Ishikawa (cell line): ENCODE measurements around the gene SNX11.

Experiments used
- CREB1 ChIP-seq: IDR thresholded peaks from 2 replicates; pipeline ENCODE4 v1.6.1; 2012; ENCODE audit warnings: low read depth
- EGR1 ChIP-seq: IDR thresholded peaks from 2 replicates; pipeline ENCODE4 v1.6.1; 2012
- EP300 ChIP-seq: IDR thresholded peaks from 2 replicates; pipeline ENCODE4 v1.6.1; 2012; ENCODE audit warnings: borderline replicate concordance
- NFIC ChIP-seq: IDR thresholded peaks from 2 replicates; pipeline ENCODE4 v1.6.1; 2012
- RAD21 ChIP-seq: IDR thresholded peaks from 2 replicates; pipeline ENCODE4 v1.6.1; 2012; ENCODE audit warnings: low read depth
- TAF1 ChIP-seq: IDR thresholded peaks from 2 replicates; pipeline ENCODE4 v1.6.1; 2012; ENCODE audit warnings: low read depth, mild to moderate bottlenecking
- TCF12 ChIP-seq: IDR thresholded peaks from 2 replicates; pipeline ENCODE4 v1.6.1; 2012; ENCODE audit warnings: low read depth
- TEAD4 ChIP-seq: IDR thresholded peaks from 2 replicates; pipeline ENCODE4 v1.6.1; 2012
- YY1 ChIP-seq: IDR thresholded peaks from 2 replicates; pipeline ENCODE4 v1.6.1; 2012; ENCODE audit warnings: low read depth
- TF ChIP-seq, protein P1 (sequence below): IDR thresholded peaks from 2 replicates; pipeline ENCODE4 v1.6.1; 2012; ENCODE audit warnings: low read depth, mild to moderate bottlenecking
- TF ChIP-seq, protein P2 (sequence below): IDR thresholded peaks from 2 replicates; pipeline ENCODE4 v1.6.1; 2012

DNA sequence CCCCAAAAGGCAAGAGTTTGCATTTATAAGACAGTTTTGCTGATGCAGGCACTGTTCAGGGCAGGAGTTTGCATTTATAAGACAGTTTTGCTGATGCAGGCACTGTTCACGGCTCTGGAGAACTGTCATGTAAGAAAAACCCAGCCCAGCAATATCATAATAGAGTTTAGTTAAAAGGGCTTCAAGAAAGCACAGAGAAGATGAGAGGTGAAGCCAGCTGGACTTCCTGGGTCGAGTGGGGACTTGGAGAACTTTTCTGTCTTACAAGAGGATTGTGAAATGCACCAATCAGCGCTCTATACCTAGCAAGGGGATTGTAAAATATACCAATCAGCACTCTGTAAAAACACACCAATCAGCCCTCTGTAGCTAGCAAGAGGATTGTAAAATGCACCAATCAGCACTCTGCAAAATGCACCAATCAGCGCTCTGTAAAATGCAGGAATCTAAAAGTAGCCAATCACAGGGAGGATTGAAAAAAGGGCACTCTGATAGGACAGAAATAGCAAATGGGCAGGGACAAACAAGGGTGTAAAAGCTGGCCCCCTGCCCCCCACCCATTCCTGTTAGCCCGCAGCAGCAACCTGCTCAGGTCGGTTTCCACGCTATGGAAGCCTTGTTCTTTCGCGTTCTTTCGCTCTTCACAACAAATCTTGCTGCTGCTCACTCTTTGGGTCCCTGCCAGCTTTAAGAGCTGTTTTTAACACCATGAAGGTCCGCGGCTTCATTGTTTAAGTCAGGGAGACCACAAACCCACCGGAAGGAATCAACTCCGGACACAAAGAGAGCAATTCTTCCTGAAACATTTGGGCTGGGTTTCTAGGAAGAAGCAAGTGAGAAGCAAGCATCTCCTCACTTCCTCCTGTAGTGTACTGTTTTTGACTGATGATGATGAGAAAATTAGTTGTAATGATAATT lies 4.5 kb upstream of the SNX11 start:
- TF ChIP-seq, protein P1, sequence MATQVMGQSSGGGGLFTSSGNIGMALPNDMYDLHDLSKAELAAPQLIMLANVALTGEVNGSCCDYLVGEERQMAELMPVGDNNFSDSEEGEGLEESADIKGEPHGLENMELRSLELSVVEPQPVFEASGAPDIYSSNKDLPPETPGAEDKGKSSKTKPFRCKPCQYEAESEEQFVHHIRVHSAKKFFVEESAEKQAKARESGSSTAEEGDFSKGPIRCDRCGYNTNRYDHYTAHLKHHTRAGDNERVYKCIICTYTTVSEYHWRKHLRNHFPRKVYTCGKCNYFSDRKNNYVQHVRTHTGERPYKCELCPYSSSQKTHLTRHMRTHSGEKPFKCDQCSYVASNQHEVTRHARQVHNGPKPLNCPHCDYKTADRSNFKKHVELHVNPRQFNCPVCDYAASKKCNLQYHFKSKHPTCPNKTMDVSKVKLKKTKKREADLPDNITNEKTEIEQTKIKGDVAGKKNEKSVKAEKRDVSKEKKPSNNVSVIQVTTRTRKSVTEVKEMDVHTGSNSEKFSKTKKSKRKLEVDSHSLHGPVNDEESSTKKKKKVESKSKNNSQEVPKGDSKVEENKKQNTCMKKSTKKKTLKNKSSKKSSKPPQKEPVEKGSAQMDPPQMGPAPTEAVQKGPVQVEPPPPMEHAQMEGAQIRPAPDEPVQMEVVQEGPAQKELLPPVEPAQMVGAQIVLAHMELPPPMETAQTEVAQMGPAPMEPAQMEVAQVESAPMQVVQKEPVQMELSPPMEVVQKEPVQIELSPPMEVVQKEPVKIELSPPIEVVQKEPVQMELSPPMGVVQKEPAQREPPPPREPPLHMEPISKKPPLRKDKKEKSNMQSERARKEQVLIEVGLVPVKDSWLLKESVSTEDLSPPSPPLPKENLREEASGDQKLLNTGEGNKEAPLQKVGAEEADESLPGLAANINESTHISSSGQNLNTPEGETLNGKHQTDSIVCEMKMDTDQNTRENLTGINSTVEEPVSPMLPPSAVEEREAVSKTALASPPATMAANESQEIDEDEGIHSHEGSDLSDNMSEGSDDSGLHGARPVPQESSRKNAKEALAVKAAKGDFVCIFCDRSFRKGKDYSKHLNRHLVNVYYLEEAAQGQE = no peak
- TF ChIP-seq NFIC (no peak), YY1 (no peak), EP300 (no peak), RAD21 (no peak), TAF1 (no peak), TCF12 (no peak), TEAD4 (no peak), CREB1 (no peak), EGR1 (no peak)
- TF ChIP-seq, protein P2, sequence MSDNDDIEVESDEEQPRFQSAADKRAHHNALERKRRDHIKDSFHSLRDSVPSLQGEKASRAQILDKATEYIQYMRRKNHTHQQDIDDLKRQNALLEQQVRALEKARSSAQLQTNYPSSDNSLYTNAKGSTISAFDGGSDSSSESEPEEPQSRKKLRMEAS = no peak
